HepG2 (cell line): Measurements from ENCODE around the gene ZNF763. TPM values are rescaled to one million over a fixed set of nuclear protein-coding genes. Genes with fewer than 3 reads are reported as not detected.

Experiments
- CSRNP2 ChIP-seq: sonication (generic); formaldehyde crosslinking; conservative IDR thresholded peaks from 2 replicates; pipeline ENCODE4 v1.8.0; 2022; ENCODE audit warnings: low read depth, missing genetic modification reagents
- ETV6 ChIP-seq: sonication (generic); formaldehyde crosslinking; conservative IDR thresholded peaks from 2 replicates; pipeline ENCODE4 v1.4.0; 2020; ENCODE audit warnings: missing genetic modification reagents
- FOSL2 ChIP-seq: sonication (generic); formaldehyde crosslinking; IDR thresholded peaks from 2 replicates; pipeline ENCODE4 v1.4.0; 2020; ENCODE audit warnings: missing genetic modification reagents
- HNRNPUL1 ChIP-seq: fragments of 200-400 bp; formaldehyde crosslinking; IDR thresholded peaks from 2 replicates; pipeline ENCODE4 v1.6.1; 2017; ENCODE audit warnings: low read depth, mild to moderate bottlenecking, low read length, moderate library complexity
- KLF12 ChIP-seq: sonication (generic); formaldehyde crosslinking; IDR thresholded peaks from 2 replicates; pipeline ENCODE4 v1.4.0; 2020; ENCODE audit warnings: missing genetic modification reagents, borderline replicate concordance
- PATZ1 ChIP-seq: sonication (generic); formaldehyde crosslinking; IDR thresholded peaks from 2 replicates; pipeline ENCODE4 v1.4.0; 2020; ENCODE audit warnings: missing genetic modification reagents
- PRPF4 ChIP-seq: fragments of 200-400 bp; formaldehyde crosslinking; IDR thresholded peaks from 2 replicates; pipeline ENCODE4 v1.6.1; 2016; ENCODE audit warnings: low read length, low read depth; ENCODE audit not compliant: poor library complexity, severe bottlenecking
- SALL1 ChIP-seq: sonication (generic); formaldehyde crosslinking; IDR thresholded peaks from 2 replicates; pipeline ENCODE4 v1.8.0; 2022; ENCODE audit warnings: mild to moderate bottlenecking, missing genetic modification reagents
- SIX4 ChIP-seq: sonication (generic); formaldehyde crosslinking; IDR thresholded peaks from 2 replicates; pipeline ENCODE4 v1.4.0; 2020; ENCODE audit warnings: missing genetic modification reagents
- SMAD3 ChIP-seq: sonication (generic); formaldehyde crosslinking; IDR thresholded peaks from 2 replicates; pipeline ENCODE4 v1.4.0; 2020; ENCODE audit warnings: missing genetic modification reagents
- ZNF143 ChIP-seq: sonication (generic); formaldehyde crosslinking; IDR thresholded peaks from 2 replicates; pipeline ENCODE4 v1.4.0; 2020; ENCODE audit warnings: missing genetic modification reagents
- ZNF264 ChIP-seq: sonication (generic); formaldehyde crosslinking; IDR thresholded peaks from 2 replicates; pipeline ENCODE4 v1.4.0; 2020; ENCODE audit warnings: missing genetic modification reagents
- ZNF407 ChIP-seq: sonication (generic); formaldehyde crosslinking; IDR thresholded peaks from one replicate; pipeline ENCODE4 v1.5.1; 2020; ENCODE audit warnings: mild to moderate bottlenecking, missing genetic modification reagents; ENCODE audit errors: not compliant biosample characterization
- ZNF770 ChIP-seq: sonication (generic); formaldehyde crosslinking; IDR thresholded peaks from 2 replicates; pipeline ENCODE4 v1.5.0; 2020; ENCODE audit warnings: mild to moderate bottlenecking, missing genetic modification reagents
- ZNF775 ChIP-seq: sonication (generic); formaldehyde crosslinking; IDR thresholded peaks from 2 replicates; pipeline ENCODE4 v1.4.0; 2020; ENCODE audit warnings: missing genetic modification reagents, mild to moderate bottlenecking, moderate library complexity, borderline replicate concordance
- ZNF850 ChIP-seq: sonication (generic); formaldehyde crosslinking; conservative IDR thresholded peaks from 2 replicates; pipeline ENCODE4 v1.9.0; 2021; ENCODE audit warnings: mild to moderate bottlenecking, missing genetic modification reagents
- polyA plus RNA-seq, 8 experiments: library from polyadenylated mRNA; depleted of rRNA in 3 of 8; stranded (reverse) in 7 of 8; unstranded in 1 of 8; fragments of >200 nt; fragmentation: Illumina TruSeq in 4 of 8; extraction: Trizol in 4 of 8; gene quantifications; 2 replicates each; pipeline versions ENCODE4 v1.2.1 to v1.2.3, GENCODE V29; 2011 to 2016; ENCODE audit warnings: low read depth in 4 of 8, missing spikeins in 1 of 8, mixed read lengths in 1 of 8; ENCODE audit not compliant: insufficient read depth in 1 of 8
- total RNA-seq, 5 experiments: library from RNA; depleted of rRNA; stranded (reverse); fragments of >200 nt; fragmentation: Illumina TruSeq; extraction: Trizol; gene quantifications; 2 replicates each; pipeline ENCODE4 v1.2.3, GENCODE V29; 2016; ENCODE audit warnings: low read depth in 1 of 5

ZNF763 gene
- total and polyA plus RNA-seq, 2 of the 13 experiments (the other 11 are each of a cell fraction or from before 2014, with no cell fraction given), result 0.08 to 0.42 TPM

DNA sequence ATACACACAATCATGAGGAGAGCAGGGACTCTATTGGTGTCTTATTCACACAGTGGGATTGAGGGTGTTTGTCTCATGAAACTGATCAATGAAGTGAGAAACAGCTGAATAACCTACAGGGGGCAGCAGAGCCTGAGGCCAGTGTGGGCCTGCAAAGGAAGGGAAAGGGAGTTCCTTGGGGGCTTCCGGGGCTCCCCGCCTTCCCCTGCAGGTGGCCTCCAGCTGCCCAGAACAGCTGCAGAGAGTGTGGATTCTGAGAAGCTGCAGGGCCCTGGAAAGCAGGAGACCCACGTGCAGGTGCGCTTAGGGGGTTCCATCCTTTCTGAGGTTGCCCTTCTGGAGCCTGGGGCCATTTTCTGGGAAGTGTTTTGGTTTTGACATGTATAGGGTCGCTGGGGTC is 20.1 kb downstream of the ZNF763 start (continued):
- TF ChIP-seq SIX4 (CRISPR knock-in tag) (no peak), SMAD3 (CRISPR knock-in tag) (no peak), SALL1 (CRISPR knock-in tag) (0 out of 2 replicates have a peak, but pooled peaks have one; percentile 11), PRPF4 (no peak), FOSL2 (CRISPR knock-in tag) (no peak), ZNF775 (CRISPR knock-in tag) (no peak), HNRNPUL1 (no peak), ETV6 (no peak), CSRNP2 (CRISPR knock-in tag) (no peak), ZNF143 (no peak), ZNF407 (CRISPR knock-in tag) (no peak), ZNF264 (CRISPR knock-in tag) (no peak), ZNF850 (CRISPR knock-in tag) (no peak), ZNF770 (no peak), KLF12 (CRISPR knock-in tag) (no peak), PATZ1 (peak; percentile 53)
